ENCODE results near the gene EPC1.
"Not testable (repeated sequence)": the region's sequence is repeated elsewhere in the genome, so short reads cannot be mapped to it uniquely, and the experiment has no call there.

Gene EPC1

DNA sequence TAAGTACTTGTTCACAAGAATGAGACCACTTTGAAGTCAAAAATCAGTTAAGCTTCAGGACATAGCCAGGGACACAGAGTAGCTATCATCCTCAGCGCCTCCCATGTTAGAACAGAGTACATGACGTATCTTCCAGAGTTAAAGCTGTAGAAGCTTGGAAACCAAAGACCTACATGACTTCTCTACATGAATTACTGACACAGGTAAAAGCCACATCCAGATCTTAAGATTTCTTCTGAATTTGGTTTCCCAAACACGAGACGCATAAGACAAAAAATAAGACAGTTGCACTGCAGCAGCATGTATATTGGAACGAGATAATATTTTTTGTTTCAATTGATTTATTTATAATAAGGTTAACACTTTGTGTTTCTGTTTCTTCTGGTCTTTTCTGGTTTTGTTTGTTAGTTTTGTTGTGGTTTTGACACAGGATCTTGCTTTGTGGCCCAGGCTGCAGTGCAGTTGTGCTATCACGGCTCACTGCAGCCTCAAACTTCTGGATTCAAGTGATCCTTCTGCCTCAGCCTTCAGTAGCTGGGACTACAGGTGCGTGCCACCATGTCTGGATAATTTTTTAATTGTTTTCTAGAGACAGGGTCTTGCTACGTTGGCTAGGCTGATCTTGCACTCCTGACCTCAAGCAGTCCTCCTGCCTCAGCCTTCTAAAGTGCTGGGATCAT, 10.2 kb upstream of the EPC1 start:
- Histone ChIP-seq H3K36me3 (ENCODE audit: control insufficient read depth in 5 of 5, insufficient read depth in 5 of 5, low read length in 5 of 5) (no peaks in the 10 kb centered on the region), H3K9ac (ENCODE audit: low read length in 5 of 5) (no peak overlapping the region), H3K4me1 (ENCODE audit: control insufficient read depth in 5 of 5, insufficient read depth in 5 of 5, low read length in 5 of 5) (peaks cover under 1 to 23% (median 12%) of the 10 kb centered on the region in 5 donors), H3K27me3 (ENCODE audit: control insufficient read depth in 5 of 5, insufficient read depth in 4 of 5, low read length in 5 of 5) (no peaks in the 10 kb centered on the region), H3K4me3 (ENCODE audit: low read depth in 1 of 5, low read length in 5 of 5) (no peak overlapping the region), H3K9me3 (ENCODE audit: control insufficient read depth in 5 of 5, low read length in 5 of 5) (no peaks in the 10 kb centered on the region), H3K27ac (ENCODE audit: low read depth, low read length) (no peak overlapping the region)

DNA sequence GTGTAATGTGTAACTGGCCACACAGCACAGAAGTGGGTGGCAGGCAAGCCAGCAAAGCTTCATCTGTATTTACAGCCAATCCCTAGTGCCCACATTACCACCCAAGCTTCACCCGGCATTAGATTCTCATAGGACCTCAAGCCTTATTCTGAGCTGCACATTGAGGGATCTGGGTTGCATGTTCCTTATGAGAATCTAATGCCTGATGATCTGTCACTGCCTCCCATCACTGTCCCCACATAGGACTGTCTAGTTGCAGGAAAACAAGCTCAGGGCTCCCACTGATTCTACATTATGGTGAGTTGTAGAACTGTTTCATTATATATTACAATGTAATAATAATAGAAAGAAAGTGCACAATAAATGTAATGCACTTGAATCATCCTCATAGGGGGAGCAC, 7.7 kb upstream of the EPC1 start:
- H3K36me3 ChIP-seq (ENCODE audit: control insufficient read depth in 5 of 5, insufficient read depth in 5 of 5, low read length in 5 of 5); H3K4me3 ChIP-seq (ENCODE audit: low read depth in 1 of 5, low read length in 5 of 5); H3K27me3 ChIP-seq (ENCODE audit: control insufficient read depth in 5 of 5, insufficient read depth in 4 of 5, low read length in 5 of 5); H3K27ac ChIP-seq (ENCODE audit: low read depth, low read length); H3K9ac ChIP-seq (ENCODE audit: low read length in 5 of 5); H3K9me3 ChIP-seq (ENCODE audit: control insufficient read depth in 5 of 5, low read length in 5 of 5): not testable (repeated sequence)
- H3K4me1 ChIP-seq (ENCODE audit: control insufficient read depth in 5 of 5, insufficient read depth in 5 of 5, low read length in 5 of 5): peaks cover 1 to 21% (median 16%) of the 10 kb centered on the region in 5 donors

- peak overlapping the region; percentile 38 for H3K27ac ChIP-seq (ENCODE audit: low read depth, low read length)
- no peaks in the 10 kb centered on the region for H3K9me3 ChIP-seq (ENCODE audit: control insufficient read depth in 5 of 5, low read length in 5 of 5)
- H3K36me3 ChIP-seq (ENCODE audit: control insufficient read depth in 5 of 5, insufficient read depth in 5 of 5, low read length in 5 of 5): no peaks in the 10 kb centered on the region
- no peak overlapping the region for H3K4me3 ChIP-seq (ENCODE audit: low read depth in 1 of 5, low read length in 5 of 5)
- H3K9ac ChIP-seq (ENCODE audit: low read length in 5 of 5): no peak overlapping the region
- H3K4me1 ChIP-seq (ENCODE audit: control insufficient read depth in 5 of 5, insufficient read depth in 5 of 5, low read length in 5 of 5): peaks cover 3 to 44% (median 38%) of the 10 kb centered on the region in 5 donors
- H3K27me3 ChIP-seq (ENCODE audit: control insufficient read depth in 5 of 5, insufficient read depth in 4 of 5, low read length in 5 of 5): no peaks in the 10 kb centered on the region
These were observed 3.9 kb upstream of the EPC1 start for GRCh38 chr10:32350811-32351350.

DNA sequence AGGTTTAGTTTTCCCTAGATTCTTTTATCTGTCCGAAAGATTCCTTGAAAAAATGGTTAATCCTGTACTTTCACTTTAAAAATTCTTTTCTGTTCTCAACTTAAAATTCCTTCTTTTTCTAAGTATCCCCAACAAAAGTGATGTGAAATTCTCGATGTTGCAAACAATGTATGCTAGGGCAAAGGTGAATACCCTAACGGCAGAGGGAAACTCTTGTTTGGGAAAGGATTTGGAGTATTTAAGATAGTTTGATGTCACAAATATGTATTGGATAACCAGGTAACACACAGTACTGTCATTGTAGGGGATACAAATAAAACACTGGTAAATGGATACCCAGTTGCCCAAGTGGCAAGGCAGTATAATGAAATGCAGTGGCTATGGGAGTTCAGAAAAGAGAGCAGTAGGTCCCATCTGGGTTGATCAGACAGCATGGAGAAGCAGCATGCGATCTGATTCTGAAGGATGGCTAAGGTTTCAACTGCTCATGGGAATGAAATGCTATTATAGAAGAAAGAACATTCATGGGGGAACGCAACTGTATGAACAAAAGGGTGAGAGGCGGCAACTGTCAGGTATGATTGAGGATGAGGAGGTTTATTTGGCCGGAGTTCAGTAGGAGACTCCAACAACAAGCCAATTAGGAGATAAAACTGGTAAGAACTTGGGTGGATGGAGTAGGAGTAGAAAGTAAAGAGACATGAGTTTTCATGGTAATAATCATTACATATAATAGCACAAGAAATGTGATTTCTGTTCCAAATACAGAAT, 3.2 kb upstream of the EPC1 start:
- H3K27ac ChIP-seq (ENCODE audit: low read depth, low read length): peak overlapping the region; percentile 38
- H3K9ac ChIP-seq (ENCODE audit: low read length in 5 of 5): no peak overlapping the region
- H3K36me3 ChIP-seq (ENCODE audit: control insufficient read depth in 5 of 5, insufficient read depth in 5 of 5, low read length in 5 of 5): no peaks in the 10 kb centered on the region
- peaks cover 3 to 51% (median 45%) of the 10 kb centered on the region in 5 donors for H3K4me1 ChIP-seq (ENCODE audit: control insufficient read depth in 5 of 5, insufficient read depth in 5 of 5, low read length in 5 of 5)
- H3K9me3 ChIP-seq (ENCODE audit: control insufficient read depth in 5 of 5, low read length in 5 of 5): no peaks in the 10 kb centered on the region
- H3K27me3 ChIP-seq (ENCODE audit: control insufficient read depth in 5 of 5, insufficient read depth in 4 of 5, low read length in 5 of 5): no peaks in the 10 kb centered on the region
- H3K4me3 ChIP-seq (ENCODE audit: low read depth in 1 of 5, low read length in 5 of 5): no peak overlapping the region

DNA sequence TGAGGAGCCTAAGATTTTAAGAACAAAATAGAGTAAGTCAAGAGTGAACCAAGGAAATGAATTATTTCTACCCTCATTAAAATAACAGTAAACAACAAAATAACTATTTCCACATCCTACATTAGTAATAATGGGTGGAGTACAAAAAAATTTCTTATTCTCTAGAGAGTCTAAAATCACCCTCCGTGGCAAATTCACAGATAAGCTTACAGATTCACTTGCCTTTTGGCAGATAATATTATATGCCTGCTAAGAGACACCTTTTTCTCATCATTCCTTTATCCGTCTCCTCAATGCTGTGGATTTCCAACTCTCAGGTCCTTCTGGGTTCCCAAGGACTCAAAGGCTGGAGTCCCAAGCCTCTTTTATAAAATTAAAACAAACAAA, 2.2 kb upstream of the EPC1 start:
- Histone ChIP-seq H3K27me3 (ENCODE audit: control insufficient read depth in 5 of 5, insufficient read depth in 4 of 5, low read length in 5 of 5) (no peaks in the 10 kb centered on the region), H3K4me1 (ENCODE audit: control insufficient read depth in 5 of 5, insufficient read depth in 5 of 5, low read length in 5 of 5) (peaks cover 3 to 60% (median 55%) of the 10 kb centered on the region in 5 donors), H3K9ac (ENCODE audit: low read length in 5 of 5) (no peak overlapping the region), H3K4me3 (ENCODE audit: low read depth in 1 of 5, low read length in 5 of 5) (no peak overlapping the region), H3K36me3 (ENCODE audit: control insufficient read depth in 5 of 5, insufficient read depth in 5 of 5, low read length in 5 of 5) (peaks cover 0 to under 1% (median 0%) of the 10 kb centered on the region in 5 donors), H3K9me3 (ENCODE audit: control insufficient read depth in 5 of 5, low read length in 5 of 5) (no peaks in the 10 kb centered on the region), H3K27ac (ENCODE audit: low read depth, low read length) (peak overlapping the region; percentile 38)

GRCh38 chr10:32348297-32349198, 1.6 kb upstream of the EPC1 start:
- peak overlapping the region in 1 of 5 donors; percentile 35 for H3K9ac ChIP-seq (ENCODE audit: low read length in 5 of 5)

GRCh38 chr10:32347363-32348022, 535 bp upstream of the EPC1 start:
- Histone ChIP-seq H3K4me3 (ENCODE audit: low read depth in 1 of 5, low read length in 5 of 5) (peak overlapping the region; percentile 50 to 99 (median 98)), H3K36me3 (ENCODE audit: control insufficient read depth in 5 of 5, insufficient read depth in 5 of 5, low read length in 5 of 5) (peaks cover 0 to 3% (median 0%) of the 10 kb centered on the region in 5 donors), H3K9me3 (ENCODE audit: control insufficient read depth in 5 of 5, low read length in 5 of 5) (no peaks in the 10 kb centered on the region), H3K4me1 (ENCODE audit: control insufficient read depth in 5 of 5, insufficient read depth in 5 of 5, low read length in 5 of 5) (peaks cover 3 to 70% (median 65%) of the 10 kb centered on the region in 5 donors), H3K27ac (ENCODE audit: low read depth, low read length) (peak overlapping the region; percentile 100), H3K9ac (ENCODE audit: low read length in 5 of 5) (peak overlapping the region in 4 of 5 donors; percentile 66 to 100 (median 89)), H3K27me3 (ENCODE audit: control insufficient read depth in 5 of 5, insufficient read depth in 4 of 5, low read length in 5 of 5) (no peaks in the 10 kb centered on the region)

More at GRCh38 chr10:32348297-32349198, 1.6 kb upstream of the EPC1 start:
- H3K4me3 ChIP-seq (ENCODE audit: low read depth in 1 of 5, low read length in 5 of 5): peak overlapping the region in 1 of 5 donors; percentile 98
- peaks cover 3 to 64% (median 61%) of the 10 kb centered on the region in 5 donors for H3K4me1 ChIP-seq (ENCODE audit: control insufficient read depth in 5 of 5, insufficient read depth in 5 of 5, low read length in 5 of 5)
- no peaks in the 10 kb centered on the region for H3K9me3 ChIP-seq (ENCODE audit: control insufficient read depth in 5 of 5, low read length in 5 of 5)
- H3K27ac ChIP-seq (ENCODE audit: low read depth, low read length): peak overlapping the region; percentile 38
- peaks cover 0 to 3% (median 0%) of the 10 kb centered on the region in 5 donors for H3K36me3 ChIP-seq (ENCODE audit: control insufficient read depth in 5 of 5, insufficient read depth in 5 of 5, low read length in 5 of 5)
- no peaks in the 10 kb centered on the region for H3K27me3 ChIP-seq (ENCODE audit: control insufficient read depth in 5 of 5, insufficient read depth in 4 of 5, low read length in 5 of 5)

- Histone ChIP-seq H3K36me3 (ENCODE audit: control insufficient read depth in 5 of 5, insufficient read depth in 5 of 5, low read length in 5 of 5) (peaks cover 0 to 3% (median 0%) of the 10 kb centered on the region in 5 donors), H3K9ac (ENCODE audit: low read length in 5 of 5) (peak overlapping the region; percentile 99 to 100 (median 100)), H3K27ac (ENCODE audit: low read depth, low read length) (peak overlapping the region; percentile 100), H3K4me3 (ENCODE audit: low read depth in 1 of 5, low read length in 5 of 5) (peak overlapping the region; percentile 83 to 99 (median 98)), H3K27me3 (ENCODE audit: control insufficient read depth in 5 of 5, insufficient read depth in 4 of 5, low read length in 5 of 5) (no peaks in the 10 kb centered on the region), H3K9me3 (ENCODE audit: control insufficient read depth in 5 of 5, low read length in 5 of 5) (no peaks in the 10 kb centered on the region), H3K4me1 (ENCODE audit: control insufficient read depth in 5 of 5, insufficient read depth in 5 of 5, low read length in 5 of 5) (peaks cover 3 to 80% (median 72%) of the 10 kb centered on the region in 5 donors)
These were observed 816 bp downstream of the EPC1 start for GRCh38 chr10:32346134-32346550.

DNA sequence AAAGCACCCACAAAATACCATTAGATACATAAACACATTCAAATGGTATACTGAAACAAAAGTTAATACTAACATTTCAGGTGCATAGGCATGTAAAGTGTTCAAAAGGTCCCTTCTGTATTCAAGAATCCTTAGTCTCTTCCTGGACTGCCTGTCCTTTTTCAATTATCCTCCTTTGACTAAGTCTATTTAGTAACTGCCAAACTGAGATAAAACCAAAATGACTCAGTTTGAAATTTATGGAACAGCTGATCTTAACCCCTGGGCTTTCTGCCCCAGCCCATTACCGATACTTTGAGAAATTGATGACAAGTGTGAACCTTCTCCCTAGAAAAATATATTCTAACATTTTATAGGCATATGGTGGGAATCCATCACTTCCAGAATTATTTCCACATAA, 5.4 kb downstream of the EPC1 start:
- no peaks in the 10 kb centered on the region for H3K27me3 ChIP-seq (ENCODE audit: control insufficient read depth in 5 of 5, insufficient read depth in 4 of 5, low read length in 5 of 5)
- no peaks in the 10 kb centered on the region for H3K9me3 ChIP-seq (ENCODE audit: control insufficient read depth in 5 of 5, low read length in 5 of 5)
- H3K27ac ChIP-seq (ENCODE audit: low read depth, low read length): peak overlapping the region; percentile 0
- H3K4me3 ChIP-seq (ENCODE audit: low read depth in 1 of 5, low read length in 5 of 5): no peak overlapping the region
- peak overlapping the region in 1 of 5 donors; percentile 25 for H3K9ac ChIP-seq (ENCODE audit: low read length in 5 of 5)
- peaks cover 2 to 81% (median 67%) of the 10 kb centered on the region in 5 donors for H3K4me1 ChIP-seq (ENCODE audit: control insufficient read depth in 5 of 5, insufficient read depth in 5 of 5, low read length in 5 of 5)
- peaks cover 0 to 3% (median 0%) of the 10 kb centered on the region in 5 donors for H3K36me3 ChIP-seq (ENCODE audit: control insufficient read depth in 5 of 5, insufficient read depth in 5 of 5, low read length in 5 of 5)

All from subcutaneous abdominal adipose tissue (tissue), 5 donors.